Mucosa of descending colon (tissue), 3 donors: Measurements from ENCODE around the gene HSPB3. TPM values are rescaled to one million over a fixed set of nuclear protein-coding genes. Genes with fewer than 3 reads are reported as not detected.

Experiments
- ATAC-seq: fragments of 200-7000 bp; cut with Tn5 transposase; one replicate; pipeline ENCODE4 v1.9.1; 2020; ENCODE audit warnings: mild to moderate bottlenecking, moderate library complexity
- DNase-seq, 3 donors: peaks; one replicate each; pipeline ENCODE4 v3.0.0-alpha.2; 2020
- H3K36me3 ChIP-seq: fragments of 200-600 bp; one replicate; pipeline ENCODE4 v1.8.0; 2021; ENCODE audit warnings: low read depth, mild to moderate bottlenecking
- H3K4me1 ChIP-seq: fragments of 200-600 bp; one replicate; pipeline ENCODE4 v1.8.0; 2021; ENCODE audit warnings: low read depth, mild to moderate bottlenecking
- H3K4me3 ChIP-seq: fragments of 200-600 bp; one replicate; pipeline ENCODE4 v1.8.0; 2021; ENCODE audit warnings: mild to moderate bottlenecking
- H3K9me3 ChIP-seq: fragments of 200-600 bp; one replicate; pipeline ENCODE4 v1.8.0; 2021; ENCODE audit warnings: mild to moderate bottlenecking
- intact Hi-C, 2 donors: fragments of 100-400 bp; cut with DNase I in 1 of 2; cut with micrococcal nuclease in 1 of 2; formaldehyde crosslinking; loops; one replicate each; pipeline versions ENCODE4 v1.11.0 to v1.11.1; 2022; cut with DNase I, micrococcal nuclease
- total RNA-seq, 3 donors: library from RNA; stranded (reverse); fragmentation: NEBNext Ultra II Directional in 2 of 3; extraction: Animal tissue kit (Norgen Biotek cat#: 25700) in 2 of 3; gene quantifications; one replicate each; pipeline versions ENCODE4 v1.2.1 to v1.2.4, GENCODE V29; 2021 to 2023
- TF ChIP-seq, protein P1 (sequence below): fragments of 200-600 bp; IDR thresholded peaks from one replicate; pipeline ENCODE4 v1.8.0; 2022; ENCODE audit warnings: antibody characterized with exemption, mild to moderate bottlenecking
- donor health status: DM: no; HTN: no; CAD: no; lungs with moderate emphysema.
- donor health status: DM: no; HTN: no; CAD: no.
- donor health status: DM: no; HTN: yes; CAD: no.

The HSPB3 gene
- total RNA-seq, 3 donors from 2014 or later: 0.78 to 4.6 (median 1.5) TPM

DNA sequence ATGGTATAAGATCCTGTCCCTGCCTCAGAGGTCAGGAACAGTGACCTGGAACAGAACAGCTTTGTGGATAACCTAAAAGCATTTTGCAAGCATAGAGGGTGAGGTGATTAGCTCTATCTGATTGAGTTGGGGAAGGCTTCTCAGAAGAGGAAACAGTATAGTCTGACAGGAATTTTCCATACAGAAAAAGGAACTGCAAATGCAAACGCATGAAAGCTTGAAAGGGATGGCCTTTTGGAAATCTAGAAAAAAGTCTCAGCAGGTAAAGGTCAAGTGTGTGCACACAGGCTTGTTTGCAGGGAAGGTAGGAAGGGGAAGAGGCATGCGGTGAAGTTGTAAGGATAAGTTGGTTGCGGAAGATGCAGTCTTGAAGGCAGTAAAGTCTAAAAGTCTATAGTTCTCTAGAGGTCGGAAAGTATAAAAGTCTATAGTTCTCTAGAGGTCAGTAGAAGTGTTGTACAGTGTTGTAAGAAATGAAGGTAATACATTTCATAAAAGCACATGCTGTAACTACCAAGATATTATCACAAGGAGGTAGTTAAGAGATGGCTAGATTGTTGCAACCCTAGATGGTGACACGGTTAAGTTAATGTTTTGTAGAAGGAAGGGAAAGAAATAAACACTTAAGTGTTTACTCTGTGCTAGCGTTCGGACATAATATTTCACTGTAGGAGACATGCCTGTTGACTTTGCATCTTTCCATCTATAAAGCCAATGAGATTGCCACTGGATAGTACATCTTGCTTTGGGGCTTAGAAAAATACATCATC lies 16.7 kb upstream of the HSPB3 start:
- no peak for DNase-seq
- no peaks in the 10 kb centered on the region for H3K9me3 ChIP-seq
- ATAC-seq: peak; percentile 81
- intact Hi-C loops: no loop called here
- H3K4me1 ChIP-seq: no peaks in the 10 kb centered on the region
- no peak overlapping the region for H3K4me3 ChIP-seq
- TF ChIP-seq, protein P1, sequence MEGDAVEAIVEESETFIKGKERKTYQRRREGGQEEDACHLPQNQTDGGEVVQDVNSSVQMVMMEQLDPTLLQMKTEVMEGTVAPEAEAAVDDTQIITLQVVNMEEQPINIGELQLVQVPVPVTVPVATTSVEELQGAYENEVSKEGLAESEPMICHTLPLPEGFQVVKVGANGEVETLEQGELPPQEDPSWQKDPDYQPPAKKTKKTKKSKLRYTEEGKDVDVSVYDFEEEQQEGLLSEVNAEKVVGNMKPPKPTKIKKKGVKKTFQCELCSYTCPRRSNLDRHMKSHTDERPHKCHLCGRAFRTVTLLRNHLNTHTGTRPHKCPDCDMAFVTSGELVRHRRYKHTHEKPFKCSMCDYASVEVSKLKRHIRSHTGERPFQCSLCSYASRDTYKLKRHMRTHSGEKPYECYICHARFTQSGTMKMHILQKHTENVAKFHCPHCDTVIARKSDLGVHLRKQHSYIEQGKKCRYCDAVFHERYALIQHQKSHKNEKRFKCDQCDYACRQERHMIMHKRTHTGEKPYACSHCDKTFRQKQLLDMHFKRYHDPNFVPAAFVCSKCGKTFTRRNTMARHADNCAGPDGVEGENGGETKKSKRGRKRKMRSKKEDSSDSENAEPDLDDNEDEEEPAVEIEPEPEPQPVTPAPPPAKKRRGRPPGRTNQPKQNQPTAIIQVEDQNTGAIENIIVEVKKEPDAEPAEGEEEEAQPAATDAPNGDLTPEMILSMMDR: no peak
- no peaks in the 10 kb centered on the region for H3K36me3 ChIP-seq

DNA sequence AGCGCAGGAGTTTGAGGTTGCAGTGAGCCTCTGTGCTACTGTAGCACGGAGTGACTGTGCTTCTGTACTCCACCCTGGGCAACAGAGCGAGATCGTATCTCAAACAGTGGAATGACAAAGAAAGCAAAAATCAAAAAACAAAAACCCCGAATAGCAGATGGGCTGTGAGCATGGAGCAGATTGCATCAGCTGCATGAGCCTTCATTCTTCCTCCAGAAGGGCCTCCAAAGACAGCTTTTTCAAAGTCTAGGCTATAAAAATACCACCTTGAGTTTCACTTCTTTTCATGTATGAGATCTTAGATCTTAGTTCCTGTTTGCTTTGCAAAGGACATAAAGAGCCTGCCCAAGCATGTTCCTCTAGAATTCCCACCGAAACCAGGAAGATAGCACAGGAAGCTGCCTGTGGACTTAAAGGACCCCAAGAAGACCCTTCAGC lies 15.0 kb upstream of the HSPB3 start:
- H3K4me3 ChIP-seq: no peak overlapping the region
- ATAC-seq (peak; percentile 25), DNase-seq (no peak)
- TF ChIP-seq, protein P1: no peak
- no peaks in the 10 kb centered on the region for H3K4me1 ChIP-seq
- intact Hi-C loops: no loop called here
- H3K9me3 ChIP-seq: no peaks in the 10 kb centered on the region
- H3K36me3 ChIP-seq: no peaks in the 10 kb centered on the region

DNA sequence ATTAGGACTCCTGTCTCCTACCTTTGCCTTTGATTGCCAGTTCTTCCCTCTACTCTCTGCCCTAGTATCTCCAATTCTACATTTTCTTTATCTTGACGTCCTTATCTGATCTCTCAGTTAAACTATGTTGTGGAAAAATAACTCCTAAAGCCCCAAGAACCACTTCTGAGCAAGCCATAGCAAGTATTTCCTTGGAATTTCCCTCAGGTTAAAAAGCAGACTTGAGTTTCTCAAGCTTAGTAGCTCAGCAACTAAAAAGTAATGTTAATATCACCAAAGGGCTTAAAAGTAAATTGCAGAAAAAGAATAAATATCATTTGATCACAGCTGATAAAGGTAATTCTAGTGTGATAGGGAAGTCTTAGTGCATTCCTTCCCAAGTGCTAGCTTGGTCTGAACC lies 13.2 kb upstream of the HSPB3 start:
- Histone ChIP-seq H3K4me1 (no peaks in the 10 kb centered on the region), H3K9me3 (no peaks in the 10 kb centered on the region), H3K36me3 (no peaks in the 10 kb centered on the region), H3K4me3 (no peak overlapping the region)
- TF ChIP-seq, protein P1: no peak
- no peak for DNase-seq
- ATAC-seq: no peak
- intact Hi-C loops: no loop called here

DNA sequence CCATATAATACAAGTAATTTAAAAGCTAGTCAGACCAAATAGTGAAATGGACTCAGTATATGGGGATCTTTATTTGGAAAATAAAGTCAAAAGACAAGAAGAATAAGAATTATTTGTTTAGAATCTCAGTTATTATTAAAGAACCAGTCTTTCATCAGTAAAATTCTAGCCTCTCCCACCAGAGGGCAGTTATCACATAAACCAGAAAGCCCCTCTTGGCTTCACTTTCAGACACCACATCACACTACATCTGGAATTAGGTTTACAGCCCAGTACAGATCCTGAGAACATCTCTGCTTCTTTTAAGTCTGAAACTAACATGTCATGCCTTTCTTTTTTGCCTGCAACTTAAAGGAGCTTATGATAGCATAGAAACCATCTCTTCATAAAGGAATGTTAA lies 12.2 kb upstream of the HSPB3 start:
- DNase-seq: peak in 1 of 3 donors; percentile 7
- intact Hi-C loops: no loop called here

DNA sequence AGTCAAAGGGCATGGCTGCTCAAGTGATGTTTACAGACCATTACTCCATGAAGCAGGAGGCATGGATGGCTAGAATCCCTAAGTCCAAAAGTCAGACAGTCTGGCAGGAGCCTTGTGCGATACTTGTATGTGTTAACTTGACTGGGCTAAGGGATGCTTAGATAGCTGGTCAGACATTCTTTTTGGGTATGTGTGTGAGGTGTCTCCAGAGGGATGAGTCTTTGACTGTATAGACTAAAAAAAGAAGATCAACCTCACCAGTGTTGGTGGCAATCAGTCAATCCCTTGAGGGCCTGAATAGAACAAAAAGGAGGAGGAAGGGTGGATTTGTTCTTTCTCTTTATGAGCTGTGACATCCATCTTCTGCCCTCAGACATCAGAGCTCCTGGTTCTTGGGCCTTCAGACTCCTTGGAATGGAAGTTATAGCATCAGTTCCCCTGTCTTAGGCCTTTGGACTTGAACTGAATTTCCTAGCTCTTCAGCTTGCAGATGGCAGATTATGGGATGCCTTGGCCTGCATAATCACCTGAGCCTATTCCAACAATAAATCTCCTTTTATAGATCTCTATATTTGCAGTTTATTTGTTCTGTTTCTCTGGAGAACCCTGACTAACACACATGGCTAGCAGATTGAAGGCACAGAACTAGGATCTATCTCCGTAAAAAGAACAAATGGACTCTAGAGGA lies 9.7 kb upstream of the HSPB3 start:
- Histone ChIP-seq H3K9me3 (no peaks in the 10 kb centered on the region), H3K4me3 (no peak overlapping the region), H3K36me3 (no peaks in the 10 kb centered on the region), H3K4me1 (no peaks in the 10 kb centered on the region)
- peak; percentile 70 for ATAC-seq
- DNase-seq: no peak
- TF ChIP-seq, protein P1: no peak
- intact Hi-C loops: no loop called here

More for the DNA sequence above, 12.2 kb upstream of the HSPB3 start:
- TF ChIP-seq, protein P1: no peak
- Histone ChIP-seq H3K4me3 (no peak overlapping the region), H3K9me3 (no peaks in the 10 kb centered on the region), H3K36me3 (no peaks in the 10 kb centered on the region), H3K4me1 (no peaks in the 10 kb centered on the region)
- ATAC-seq: no peak
